Ishikawa (cell line): ENCODE measurements around the gene STX1A.
A peak's percentile ranks its signal among the peaks of the same experiment; 100 is the strongest.

Experiments used
- CEBPB ChIP-seq: IDR thresholded peaks from 2 replicates; pipeline ENCODE4 v1.6.1; 2012
- CREB1 ChIP-seq: IDR thresholded peaks from 2 replicates; pipeline ENCODE4 v1.6.1; 2012; ENCODE audit warnings: low read depth
- EGR1 ChIP-seq: IDR thresholded peaks from 2 replicates; pipeline ENCODE4 v1.6.1; 2012
- EP300 ChIP-seq: IDR thresholded peaks from 2 replicates; pipeline ENCODE4 v1.6.1; 2012; ENCODE audit warnings: borderline replicate concordance
- FOXM1 ChIP-seq: IDR thresholded peaks from 2 replicates; pipeline ENCODE4 v1.6.1; 2012; ENCODE audit warnings: low read depth, borderline replicate concordance
- MAX ChIP-seq: IDR thresholded peaks from 2 replicates; pipeline ENCODE4 v1.6.1; 2012
- NFIC ChIP-seq: IDR thresholded peaks from 2 replicates; pipeline ENCODE4 v1.6.1; 2012
- RAD21 ChIP-seq: IDR thresholded peaks from 2 replicates; pipeline ENCODE4 v1.6.1; 2012; ENCODE audit warnings: low read depth
- REST ChIP-seq: IDR thresholded peaks from 2 replicates; pipeline ENCODE4 v1.6.1; 2012; ENCODE audit warnings: low read depth, mild to moderate bottlenecking
- TAF1 ChIP-seq: IDR thresholded peaks from 2 replicates; pipeline ENCODE4 v1.6.1; 2012; ENCODE audit warnings: low read depth, mild to moderate bottlenecking
- TCF12 ChIP-seq: IDR thresholded peaks from 2 replicates; pipeline ENCODE4 v1.6.1; 2012; ENCODE audit warnings: low read depth
- TEAD4 ChIP-seq: IDR thresholded peaks from 2 replicates; pipeline ENCODE4 v1.6.1; 2012
- USF1 ChIP-seq: IDR thresholded peaks from 2 replicates; pipeline ENCODE4 v1.6.1; 2012
- YY1 ChIP-seq: IDR thresholded peaks from 2 replicates; pipeline ENCODE4 v1.6.1; 2012; ENCODE audit warnings: low read depth
- ZBTB7A ChIP-seq: IDR thresholded peaks from 2 replicates; pipeline ENCODE4 v1.6.1; 2012; ENCODE audit warnings: low read depth

STX1A gene

GRCh38 chr7:73734619-73735527 lies 15.4 kb upstream of the STX1A start:
- 0 out of 2 replicates have a peak, but pooled peaks have one; percentile 46 for TF ChIP-seq YY1
- TF ChIP-seq USF1 = no peak; the same call in 1 of the 2 replicates
- peak; percentile 87 for TF ChIP-seq RAD21
- TF ChIP-seq MAX = peak; percentile 81
- peak; percentile 73 for TF ChIP-seq CEBPB
- peak; percentile 33; the same call in 1 of the 2 replicates for TF ChIP-seq TEAD4
- TF ChIP-seq FOXM1 = no peak
- peak; percentile 13; the same call in 1 of the 2 replicates for TF ChIP-seq TCF12

- no peak for TF ChIP-seq EGR1
- no peak for TF ChIP-seq MAX
- no peak for TF ChIP-seq USF1
- TF ChIP-seq TCF12 = no peak
- no peak for TF ChIP-seq CEBPB
- no peak for TF ChIP-seq CREB1
- TF ChIP-seq EP300 = no peak
- TF ChIP-seq NFIC = no peak
- TF ChIP-seq FOXM1 = no peak
- no peak for TF ChIP-seq TEAD4
These were observed 12.9 kb upstream of the STX1A start for GRCh38 chr7:73732397-73732796.

GRCh38 chr7:73730485-73730884 lies 11.0 kb upstream of the STX1A start:
- TF ChIP-seq RAD21 (no peak), EGR1 (no peak), ZBTB7A (no peak), TAF1 (no peak), USF1 (no peak), TEAD4 (no peak), REST (no peak), EP300 (no peak), TCF12 (no peak), CREB1 (no peak), CEBPB (no peak), MAX (no peak), NFIC (no peak), YY1 (no peak), FOXM1 (no peak)

GRCh38 chr7:73728551-73728950 lies 9.1 kb upstream of the STX1A start:
- TF ChIP-seq TAF1 (no peak), TEAD4 (0 out of 2 replicates have a peak, but pooled peaks have one; percentile 26)

GRCh38 chr7:73727952-73728351 lies 8.5 kb upstream of the STX1A start:
- TF ChIP-seq USF1 = no peak
- TF ChIP-seq TEAD4 = no peak
- TF ChIP-seq ZBTB7A = no peak
- no peak for TF ChIP-seq EP300
- no peak for TF ChIP-seq REST
- no peak for TF ChIP-seq TAF1
- no peak for TF ChIP-seq CEBPB
- TF ChIP-seq TCF12 = no peak
- TF ChIP-seq YY1 = no peak
- no peak for TF ChIP-seq NFIC
- TF ChIP-seq EGR1 = no peak
